GM03348 (cell line): ENCODE measurements around the gene CDKN1A.

Experiments used
- DNase-seq: peaks from one replicate; pipeline ENCODE4 v3.0.0; 2012; ENCODE audit warnings: low spot score

The CDKN1A gene

GRCh38 chr6:36655085-36655724, 23.3 kb upstream of the CDKN1A start:
- no peak for DNase-seq

DNA sequence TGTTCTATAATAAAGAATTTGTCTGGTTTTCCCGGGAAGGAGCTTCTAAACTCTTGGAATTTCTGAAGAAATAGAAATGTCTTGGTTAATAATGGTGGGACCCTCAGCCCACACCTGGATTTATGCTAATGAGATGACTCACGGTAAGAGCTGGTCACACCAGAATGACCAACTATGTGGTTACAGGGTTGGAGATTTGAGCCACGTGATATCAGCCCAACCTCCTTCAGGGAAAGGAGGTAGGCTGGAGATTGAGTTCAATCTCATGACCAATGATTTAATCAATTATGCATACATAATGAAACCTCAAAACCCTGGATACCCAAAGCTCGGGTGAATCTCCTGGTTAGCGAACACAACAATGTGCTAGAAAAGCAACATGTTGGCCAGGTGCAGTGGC, 22.1 kb upstream of the CDKN1A start:
- DNase-seq, result no peak

GRCh38 chr6:36657271-36657670, 21.2 kb upstream of the CDKN1A start:
- no peak for DNase-seq

- DNase-seq, result peak; percentile 74
Observed at GRCh38 chr6:36657942-36658544, 20.5 kb upstream of the CDKN1A start.

- peak; percentile 77 for DNase-seq
Observed at GRCh38 chr6:36659271-36659670, 19.2 kb upstream of the CDKN1A start.

- DNase-seq, result peak; percentile 50
Observed at GRCh38 chr6:36660771-36661471, 17.6 kb upstream of the CDKN1A start.

GRCh38 chr6:36662380-36662779, 16.1 kb upstream of the CDKN1A start:
- no peak for DNase-seq

DNA sequence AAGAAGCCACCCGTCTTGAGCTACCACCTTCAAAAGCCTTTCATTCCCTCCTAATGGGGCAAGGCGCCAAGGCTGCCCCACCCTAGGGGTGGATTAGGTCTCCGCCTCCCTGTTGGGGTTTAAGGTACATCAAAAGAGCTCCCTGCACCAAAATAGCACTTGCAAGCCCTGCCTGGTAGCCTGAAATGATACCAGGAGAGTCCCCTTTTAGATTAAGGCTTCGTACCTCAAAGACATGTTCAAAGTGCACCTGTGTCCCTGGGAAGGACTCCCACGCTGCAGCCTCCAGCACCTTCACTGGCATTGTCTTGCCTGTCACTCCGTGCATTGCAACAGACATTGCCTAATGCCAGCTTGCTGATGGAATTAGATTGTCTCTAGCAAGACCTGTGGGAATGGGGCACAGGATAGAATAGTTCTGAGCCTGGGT, 15.7 kb upstream of the CDKN1A start:
- DNase-seq, result no peak

DNA sequence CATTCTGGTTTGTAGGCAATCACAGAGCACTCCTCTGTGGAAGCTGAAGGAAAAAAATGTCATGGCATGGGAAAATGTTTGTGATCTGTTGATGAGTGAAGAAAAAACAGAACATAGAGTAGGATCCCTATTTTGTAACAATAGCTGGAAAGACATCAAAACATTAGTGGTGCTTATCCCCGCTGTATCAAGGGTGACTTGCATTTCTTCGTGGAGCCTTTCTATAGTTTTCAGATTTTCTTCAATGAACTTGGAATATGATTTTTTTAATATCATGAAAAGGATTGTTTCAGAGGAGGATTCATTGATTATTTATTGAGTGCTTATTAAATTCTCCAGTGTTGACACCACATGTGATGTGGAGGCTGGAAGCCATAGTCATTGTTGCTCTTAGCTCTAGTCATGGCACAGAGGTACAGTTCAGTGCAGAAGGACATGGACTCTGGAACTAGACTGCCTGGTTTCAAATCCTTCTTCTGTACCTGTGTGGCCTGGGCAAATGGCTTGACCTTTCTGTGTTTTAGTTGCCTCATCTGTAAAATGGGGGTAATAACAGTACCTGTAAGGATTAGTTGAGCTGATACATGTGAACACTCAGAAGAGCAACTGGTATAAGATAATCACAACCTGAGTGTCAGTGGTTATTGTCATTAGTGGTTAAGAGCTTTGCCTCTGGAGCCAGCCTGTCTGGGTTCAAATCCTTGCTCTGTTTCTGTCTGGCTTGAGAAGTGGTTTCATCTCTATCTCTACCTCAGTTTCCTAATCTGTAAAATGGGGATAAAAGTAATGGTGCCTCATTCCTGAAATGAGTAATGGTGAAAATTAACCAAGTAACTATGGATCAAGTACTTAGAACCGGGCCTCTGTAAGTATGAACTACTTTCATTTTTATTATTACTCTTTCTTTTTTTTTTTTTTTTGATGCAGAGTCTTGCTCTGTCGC, 14.7 kb upstream of the CDKN1A start:
- DNase-seq, result no peak

GRCh38 chr6:36665180-36665579, 13.3 kb upstream of the CDKN1A start:
- no peak for DNase-seq

DNA sequence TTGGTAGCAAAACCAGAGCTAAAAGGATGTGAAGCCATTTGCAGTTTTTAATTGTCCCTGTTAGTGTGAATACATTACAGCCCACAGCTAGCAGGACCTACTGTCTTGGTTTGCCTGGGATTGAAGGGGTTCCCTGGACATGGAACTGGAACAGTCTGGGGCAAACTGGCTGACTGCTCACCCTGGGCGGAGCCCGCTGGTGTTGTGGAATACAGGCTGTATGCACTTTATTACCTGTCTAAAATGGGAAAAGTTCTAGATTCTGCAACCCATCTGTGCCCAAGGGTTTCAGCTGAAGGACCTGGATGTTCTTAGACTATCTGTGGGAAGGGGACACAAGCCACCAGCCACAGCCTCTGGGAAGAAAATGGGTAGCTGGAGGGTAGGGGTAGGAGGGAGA, 12.2 kb upstream of the CDKN1A start:
- DNase-seq, result no peak

DNA sequence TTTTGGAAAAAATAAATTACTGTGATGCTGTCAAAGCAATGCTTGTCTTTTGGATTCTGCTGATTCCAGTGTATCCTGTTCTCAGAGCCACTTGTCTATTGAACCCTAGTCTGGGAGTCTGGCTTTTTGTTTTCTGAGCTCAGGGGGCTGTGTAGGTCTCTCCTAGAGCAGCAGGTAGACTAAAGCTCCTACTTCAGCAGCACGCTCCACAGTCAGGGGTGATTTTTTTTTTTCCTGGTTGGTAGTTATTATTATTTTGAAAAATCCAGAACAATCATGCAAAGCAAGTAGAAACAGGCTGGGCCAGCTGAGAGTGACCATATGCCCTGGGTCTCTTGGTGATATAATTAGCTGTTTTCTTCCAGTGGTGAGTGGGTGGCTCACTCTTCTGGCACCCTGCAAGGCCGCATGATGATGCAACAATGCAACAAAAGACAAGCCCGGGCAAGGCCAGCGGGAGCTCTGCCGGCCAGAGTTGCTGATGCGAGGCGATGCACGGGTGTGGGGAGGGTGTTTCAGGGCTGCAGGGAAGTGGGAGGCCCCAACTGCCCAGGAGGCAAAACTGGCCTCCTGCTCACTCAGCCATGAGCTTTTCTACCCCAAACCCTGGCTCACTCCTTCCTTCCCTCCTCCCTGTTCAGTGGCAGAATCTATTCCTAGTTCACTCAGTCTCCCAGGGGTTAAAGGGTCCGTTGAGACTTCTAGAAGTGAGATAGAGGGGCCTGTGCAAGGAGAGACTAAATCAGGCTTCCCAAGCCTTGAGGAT, 11.5 kb upstream of the CDKN1A start:
- peak; percentile 84 for DNase-seq

- DNase-seq, result no peak
Observed at GRCh38 chr6:36668591-36668990, 9.9 kb upstream of the CDKN1A start.

DNA sequence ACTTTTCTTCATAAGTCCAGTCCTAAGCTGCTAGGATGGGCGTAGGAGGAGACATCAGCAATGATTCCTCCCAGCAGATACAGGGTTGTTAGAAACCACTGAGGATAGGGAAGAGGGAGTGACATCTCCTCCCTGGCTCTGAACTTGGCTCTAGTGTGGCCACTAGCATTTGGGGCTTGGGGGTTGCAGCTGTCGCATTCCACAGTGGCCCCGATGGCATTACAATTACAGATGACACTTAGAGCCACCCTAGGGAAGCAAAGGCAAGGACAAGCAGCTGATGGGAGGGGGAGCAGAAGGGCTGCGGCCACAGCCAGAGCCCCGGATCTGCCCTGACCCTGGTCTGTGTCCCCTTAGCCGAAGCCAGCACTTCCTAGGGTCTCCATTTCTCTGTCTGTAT, 9.5 kb upstream of the CDKN1A start:
- no peak for DNase-seq

DNA sequence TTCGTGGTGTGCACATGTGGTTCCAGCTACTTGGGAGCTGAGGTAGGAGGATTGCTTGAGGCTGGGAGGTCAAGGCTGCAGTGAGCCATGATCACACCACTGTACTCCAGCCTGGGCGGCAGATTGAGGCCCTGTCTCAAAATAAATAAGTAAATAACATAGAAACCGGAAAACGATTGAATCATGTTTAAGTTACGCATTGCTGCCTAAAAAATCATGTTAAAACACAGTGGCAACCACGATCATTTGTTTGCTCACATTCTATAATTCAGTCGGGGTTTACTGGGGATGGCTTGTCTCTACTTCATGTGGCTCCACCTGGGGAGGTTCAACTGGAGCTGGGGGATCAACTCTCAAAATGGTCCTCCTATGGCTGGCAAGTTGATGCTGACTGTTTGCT, 8.2 kb upstream of the CDKN1A start:
- no peak for DNase-seq

GRCh38 chr6:36671687-36672375, 6.7 kb upstream of the CDKN1A start:
- no peak for DNase-seq

GRCh38 chr6:36673882-36674281, 4.6 kb upstream of the CDKN1A start:
- no peak for DNase-seq

DNA sequence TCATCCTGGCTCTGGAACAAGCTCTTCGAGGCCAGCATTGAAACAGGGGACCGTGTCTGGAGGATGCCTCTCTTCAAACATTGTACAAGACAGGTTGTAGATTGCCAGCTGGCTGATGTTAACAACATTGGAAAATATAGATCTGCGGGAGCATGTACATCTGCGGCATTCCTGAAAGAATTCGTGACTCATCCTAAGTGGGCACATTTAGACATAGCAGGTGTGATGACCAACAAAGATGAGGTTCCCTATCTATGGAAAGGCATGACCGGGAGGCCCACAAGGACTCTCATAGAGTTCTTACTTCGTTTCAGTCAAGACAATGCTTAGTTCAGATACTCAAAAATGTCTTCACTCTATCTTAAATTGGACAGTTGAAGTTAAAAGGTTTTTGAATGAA, 3.6 kb upstream of the CDKN1A start:
- DNase-seq, result no peak

DNA sequence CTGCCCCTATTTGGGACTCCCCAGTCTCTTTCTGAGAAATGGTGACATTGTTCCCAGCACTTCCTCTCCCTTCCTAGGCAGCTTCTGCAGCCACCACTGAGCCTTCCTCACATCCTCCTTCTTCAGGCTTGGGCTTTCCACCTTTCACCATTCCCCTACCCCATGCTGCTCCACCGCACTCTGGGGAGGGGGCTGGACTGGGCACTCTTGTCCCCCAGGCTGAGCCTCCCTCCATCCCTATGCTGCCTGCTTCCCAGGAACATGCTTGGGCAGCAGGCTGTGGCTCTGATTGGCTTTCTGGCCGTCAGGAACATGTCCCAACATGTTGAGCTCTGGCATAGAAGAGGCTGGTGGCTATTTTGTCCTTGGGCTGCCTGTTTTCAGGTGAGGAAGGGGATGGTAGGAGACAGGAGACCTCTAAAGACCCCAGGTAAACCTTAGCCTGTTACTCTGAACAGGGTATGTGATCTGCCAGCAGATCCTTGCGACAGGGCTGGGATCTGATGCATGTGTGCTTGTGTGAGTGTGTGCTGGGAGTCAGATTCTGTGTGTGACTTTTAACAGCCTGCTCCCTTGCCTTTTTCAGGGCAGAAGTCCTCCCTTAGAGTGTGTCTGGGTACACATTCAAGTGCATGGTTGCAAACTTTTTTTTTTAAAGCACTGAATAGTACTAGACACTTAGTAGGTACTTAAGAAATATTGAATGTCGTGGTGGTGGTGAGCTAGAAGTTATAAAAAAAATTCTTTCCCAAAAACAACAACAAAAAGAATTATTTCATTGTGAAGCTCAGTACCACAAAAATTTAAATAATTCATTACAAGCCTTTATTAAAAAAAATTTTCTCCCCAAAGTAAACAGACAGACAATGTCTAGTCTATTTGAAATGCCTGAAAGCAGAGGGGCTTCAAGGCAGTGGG, 2.1 kb upstream of the CDKN1A start:
- DNase-seq, result no peak
